Pancreas (tissue), 10 donors: ENCODE measurements around the gene OR2J1. TPM values are rescaled to one million over a fixed set of nuclear protein-coding genes. Genes with fewer than 3 reads are reported as not detected.
"Not testable (repeated sequence)": the region's sequence is repeated elsewhere in the genome, so short reads cannot be mapped to it uniquely, and the experiment has no call there.

Source experiments
- ATAC-seq, 4 donors: fragments of 200-7000 bp; cut with Tn5 transposase; one replicate each; pipeline versions ENCODE4 v1.8.0 to v1.9.1; 2020; ENCODE audit warnings: mild to moderate bottlenecking in 4 of 4, moderate library complexity in 4 of 4
- DNase-seq, 6 donors: peaks; one replicate each; pipeline ENCODE4 v3.0.0-alpha.2; 2020
- FAIRE-seq: peaks from 2 replicates; lab custom pipeline; 2012; peaks lifted over from hg19 to GRCh38; lab: Jason Lieb, UNC
- H3K27ac ChIP-seq, 4 donors: fragments of 200-600 bp; sonication (generic); 1 replicate in 3 of 4; 2 replicates in 1 of 4; pipeline versions ENCODE4 v1.5.0 to v1.8.0; 2020
- H3K27me3 ChIP-seq, 4 donors: fragments of 200-600 bp; one replicate each; pipeline ENCODE4 v1.8.0; 2021
- H3K36me3 ChIP-seq, 3 donors: fragments of 200-600 bp; sonication (generic) in 1 of 3; one replicate each; pipeline versions ENCODE4 v1.5.0 to v1.8.0; 2020 to 2021
- H3K4me1 ChIP-seq, 3 donors: fragments of 200-600 bp; one replicate each; pipeline ENCODE4 v1.8.0; 2021
- H3K4me3 ChIP-seq, 4 donors: fragments of 200-600 bp; sonication (generic) in 2 of 4; one replicate each; pipeline versions ENCODE4 v1.5.0 to v1.8.0; 2020 to 2021
- H3K9me3 ChIP-seq, 4 donors: fragments of 200-600 bp; one replicate each; pipeline ENCODE4 v1.8.0; 2021
- CTCF ChIP-seq, 4 donors: fragments of 200-600 bp; sonication (generic) in 3 of 4; IDR thresholded peaks; one replicate each; pipeline versions ENCODE4 v1.5.0 to v1.8.0; 2021; ENCODE audit warnings: antibody characterized with exemption in 4 of 4
- WGBS, 2 donors: extraction: QIAGEN DNeasy Blood & Tissue Kit; methylation state at CpG; one replicate each; pipeline ENCODE4 v1.1.7; 2013; 5-methylcytosine and 5-hydroxymethylcytosine counted together
- intact Hi-C, 3 donors: fragments of 100-400 bp; cut with DNase I; formaldehyde crosslinking; loops; one replicate each; pipeline versions ENCODE4 v1.11.1 to v1.14.2; 2022
- polyA plus RNA-seq, 2 donors: library from polyadenylated mRNA; stranded (reverse); fragments of 200-250 nt; gene quantifications; one replicate each; pipeline ENCODE4 v1.2.3, GENCODE V29; 2013
- total RNA-seq, 6 donors: library from RNA; stranded (reverse); fragmentation: NEBNext Ultra II Directional in 4 of 6; extraction: Animal tissue kit (Norgen Biotek cat#: 25700) in 4 of 6; gene quantifications; one replicate each; pipeline versions ENCODE4 v1.2.1 to v1.2.4, GENCODE V29; 2021 to 2023
- donor health status: healthy with polysubstance abuse.
- donor health status: DM: no; HTN: no; CAD: no; lungs with moderate emphysema.
- donor health status: DM: no; HTN: no; CAD: no.
- donor health status: control.
- donor health status: control.
- donor health status: Bipolar disorder and iron deficiency.
- donor health status: DM: yes; HTN: yes; CAD: no.
- donor health status: DM: no; HTN: no; CAD: no.
- donor health status: DM: no; HTN: no; CAD: no.
- donor health status: DM: yes; HTN: yes; CAD: no.

Gene OR2J1
- total and polyA plus RNA-seq, 8 donors, result not detected

- intact Hi-C loops, result no loop called here
- ATAC-seq, result no peak
- no peak for DNase-seq
- Histone ChIP-seq H3K27me3 (no peaks in the 10 kb centered on the region), H3K36me3 (no peaks in the 10 kb centered on the region), H3K27ac (no peak overlapping the region), H3K4me3 (no peak overlapping the region), H3K9me3 (no peaks in the 10 kb centered on the region), H3K4me1 (no peaks in the 10 kb centered on the region)
- WGBS, 2 donors, result 49 to 65% methylated on average over 7 of the region's 7 CpGs
- FAIRE-seq, result no peak
- no peak for TF ChIP-seq CTCF (IDR thresholded peaks at IDR 0.05)
Observed at GRCh38 chr6:29112135-29112534, 12.8 kb downstream of the OR2J1 start.

DNA sequence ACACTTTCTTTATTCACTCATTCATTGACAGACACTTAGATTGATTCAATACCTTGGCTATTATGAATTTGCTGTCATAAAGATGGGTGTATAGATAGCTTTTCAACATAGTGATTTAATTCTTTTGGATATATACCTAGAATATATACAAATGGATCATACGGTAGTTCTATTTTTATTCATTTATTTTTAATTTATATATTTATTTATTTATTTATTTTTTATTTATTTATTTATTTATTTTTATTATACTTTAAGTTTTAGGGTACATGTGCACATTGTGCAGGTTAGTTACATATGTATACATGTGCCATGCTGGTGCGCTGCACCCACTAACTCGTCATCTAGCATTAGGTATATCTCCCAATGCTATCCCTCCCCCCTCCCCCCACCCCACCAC lies 15.7 kb downstream of the OR2J1 start:
- H3K27me3 ChIP-seq, intact Hi-C loops, H3K9me3 ChIP-seq, DNase-seq, H3K4me3 ChIP-seq, H3K4me1 ChIP-seq, FAIRE-seq, ATAC-seq, H3K27ac ChIP-seq, H3K36me3 ChIP-seq: not testable (repeated sequence)
- WGBS, 2 donors, result 80 to 98% methylated on average over 1 of the region's 3 CpGs

- Histone ChIP-seq H3K4me1 (no peaks in the 10 kb centered on the region), H3K9me3 (no peaks in the 10 kb centered on the region), H3K4me3 (no peak overlapping the region), H3K27me3 (peaks cover 0 to 4% (median 0%) of the 10 kb centered on the region in 4 donors), H3K36me3 (no peaks in the 10 kb centered on the region), H3K27ac (no peak overlapping the region)
- DNase-seq, result peak in 1 of 6 donors; percentile 27
- no peak for ATAC-seq
- intact Hi-C loops, result no loop called here
- no peak for FAIRE-seq
- no peak for TF ChIP-seq CTCF (IDR thresholded peaks at IDR 0.05)
- WGBS, 2 donors, result 54 to 67% methylated on average over 15 of the region's 15 CpGs
Observed at GRCh38 chr6:29129326-29130012, 30.2 kb downstream of the OR2J1 start.

- H3K9me3 ChIP-seq, result no peaks in the 10 kb centered on the region
- no peak for TF ChIP-seq CTCF (IDR thresholded peaks at IDR 0.05)
- peaks cover 0 to 4% (median 0%) of the 10 kb centered on the region in 4 donors for H3K27me3 ChIP-seq
- no peaks in the 10 kb centered on the region for H3K36me3 ChIP-seq
- no peak for ATAC-seq
- intact Hi-C loops, result no loop called here
- H3K4me3 ChIP-seq, result no peak overlapping the region
- FAIRE-seq, result no peak
- WGBS, 2 donors, result 69 to 81% methylated on average over 4 of the region's 4 CpGs
- H3K4me1 ChIP-seq, result no peaks in the 10 kb centered on the region
- H3K27ac ChIP-seq, result no peak overlapping the region
- no peak for DNase-seq
Observed at GRCh38 chr6:29130644-29131043, 31.4 kb downstream of the OR2J1 start.

DNA sequence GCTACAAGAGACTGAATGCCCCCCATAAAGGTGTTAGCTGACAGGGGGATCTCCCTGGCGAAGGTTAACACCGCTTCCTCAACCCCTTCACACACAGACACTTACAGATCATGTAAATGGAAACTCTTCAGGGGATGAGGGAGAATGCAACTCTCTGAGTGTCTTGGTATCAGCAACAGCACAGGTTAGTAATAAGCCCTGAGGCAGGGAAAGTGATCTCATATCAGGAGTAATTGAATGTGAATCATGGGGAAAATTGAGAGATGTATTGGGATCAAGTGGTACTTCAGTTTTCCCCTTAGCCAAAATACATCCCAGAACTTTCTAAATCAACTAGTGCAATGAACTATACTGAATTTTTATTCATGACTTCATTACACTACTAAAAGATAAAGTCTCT lies 32.4 kb downstream of the OR2J1 start:
- FAIRE-seq (no peak), ATAC-seq (no peak), DNase-seq (no peak)
- intact Hi-C loops, result no loop called here
- WGBS, 2 donors, result 59 to 61% methylated on average over 2 of the region's 2 CpGs
- H3K27ac ChIP-seq, result no peak overlapping the region
- no peaks in the 10 kb centered on the region for H3K36me3 ChIP-seq
- H3K4me1 ChIP-seq, result no peaks in the 10 kb centered on the region
- no peak overlapping the region for H3K4me3 ChIP-seq
- no peak for TF ChIP-seq CTCF (IDR thresholded peaks at IDR 0.05)
- peaks cover 0 to 4% (median 0%) of the 10 kb centered on the region in 4 donors for H3K27me3 ChIP-seq
- no peaks in the 10 kb centered on the region for H3K9me3 ChIP-seq
